Measurements from ENCODE around the gene TSC2.

DNA sequence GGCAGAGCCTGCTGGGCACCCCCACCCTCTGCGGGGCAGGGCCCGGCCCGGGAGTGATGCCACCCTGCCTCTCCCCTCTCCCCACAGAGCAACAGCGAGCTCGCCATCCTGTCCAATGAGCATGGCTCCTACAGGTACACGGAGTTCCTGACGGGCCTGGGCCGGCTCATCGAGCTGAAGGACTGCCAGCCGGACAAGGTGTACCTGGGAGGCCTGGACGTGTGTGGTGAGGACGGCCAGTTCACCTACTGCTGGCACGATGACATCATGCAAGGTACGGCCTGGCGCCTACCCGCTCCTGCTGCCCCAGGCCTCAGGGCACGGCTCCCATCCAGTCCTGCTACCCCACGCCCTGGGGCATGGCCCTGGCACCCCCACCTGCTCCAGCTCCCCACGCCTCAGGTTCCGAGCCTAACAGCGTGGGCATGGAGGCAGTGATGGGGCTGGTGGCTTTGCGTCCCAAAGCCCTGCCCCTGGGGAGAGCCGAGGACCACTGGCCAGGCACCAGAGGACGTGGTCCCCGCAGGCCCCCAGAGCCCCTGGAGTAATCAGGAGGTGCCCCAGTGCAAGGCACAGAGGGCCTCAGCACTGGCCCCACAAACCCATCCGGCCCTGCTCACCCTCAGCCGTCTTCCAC, 38.4 kb downstream of the TSC2 start:
- TF ChIP-seq, protein P1, sequence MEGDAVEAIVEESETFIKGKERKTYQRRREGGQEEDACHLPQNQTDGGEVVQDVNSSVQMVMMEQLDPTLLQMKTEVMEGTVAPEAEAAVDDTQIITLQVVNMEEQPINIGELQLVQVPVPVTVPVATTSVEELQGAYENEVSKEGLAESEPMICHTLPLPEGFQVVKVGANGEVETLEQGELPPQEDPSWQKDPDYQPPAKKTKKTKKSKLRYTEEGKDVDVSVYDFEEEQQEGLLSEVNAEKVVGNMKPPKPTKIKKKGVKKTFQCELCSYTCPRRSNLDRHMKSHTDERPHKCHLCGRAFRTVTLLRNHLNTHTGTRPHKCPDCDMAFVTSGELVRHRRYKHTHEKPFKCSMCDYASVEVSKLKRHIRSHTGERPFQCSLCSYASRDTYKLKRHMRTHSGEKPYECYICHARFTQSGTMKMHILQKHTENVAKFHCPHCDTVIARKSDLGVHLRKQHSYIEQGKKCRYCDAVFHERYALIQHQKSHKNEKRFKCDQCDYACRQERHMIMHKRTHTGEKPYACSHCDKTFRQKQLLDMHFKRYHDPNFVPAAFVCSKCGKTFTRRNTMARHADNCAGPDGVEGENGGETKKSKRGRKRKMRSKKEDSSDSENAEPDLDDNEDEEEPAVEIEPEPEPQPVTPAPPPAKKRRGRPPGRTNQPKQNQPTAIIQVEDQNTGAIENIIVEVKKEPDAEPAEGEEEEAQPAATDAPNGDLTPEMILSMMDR (IDR thresholded peaks at IDR 0.05), result no peak
- no peak for TF ChIP-seq POLR2A (IDR thresholded peaks at IDR 0.05)
